Measurements from ENCODE around the gene MYO18B.

The MYO18B gene

GRCh38 chr22:25782831-25783230 is 40.8 kb downstream of the MYO18B start:
- POLR2A ChIA-PET, result no interaction called here
- TF ChIP-seq, protein P1, sequence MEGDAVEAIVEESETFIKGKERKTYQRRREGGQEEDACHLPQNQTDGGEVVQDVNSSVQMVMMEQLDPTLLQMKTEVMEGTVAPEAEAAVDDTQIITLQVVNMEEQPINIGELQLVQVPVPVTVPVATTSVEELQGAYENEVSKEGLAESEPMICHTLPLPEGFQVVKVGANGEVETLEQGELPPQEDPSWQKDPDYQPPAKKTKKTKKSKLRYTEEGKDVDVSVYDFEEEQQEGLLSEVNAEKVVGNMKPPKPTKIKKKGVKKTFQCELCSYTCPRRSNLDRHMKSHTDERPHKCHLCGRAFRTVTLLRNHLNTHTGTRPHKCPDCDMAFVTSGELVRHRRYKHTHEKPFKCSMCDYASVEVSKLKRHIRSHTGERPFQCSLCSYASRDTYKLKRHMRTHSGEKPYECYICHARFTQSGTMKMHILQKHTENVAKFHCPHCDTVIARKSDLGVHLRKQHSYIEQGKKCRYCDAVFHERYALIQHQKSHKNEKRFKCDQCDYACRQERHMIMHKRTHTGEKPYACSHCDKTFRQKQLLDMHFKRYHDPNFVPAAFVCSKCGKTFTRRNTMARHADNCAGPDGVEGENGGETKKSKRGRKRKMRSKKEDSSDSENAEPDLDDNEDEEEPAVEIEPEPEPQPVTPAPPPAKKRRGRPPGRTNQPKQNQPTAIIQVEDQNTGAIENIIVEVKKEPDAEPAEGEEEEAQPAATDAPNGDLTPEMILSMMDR (IDR thresholded peaks at IDR 0.05; ENCODE audit: control extremely low read depth, extremely low read depth, low read depth, missing control alignments), result no peak
- no peak for DNase-seq (ENCODE audit: extremely low spot score)
- CTCF ChIA-PET, result interaction anchor here (1.4 to 2.0 kb wide), 2 partner anchors 8 to 548 kb away, joined by 5 to 7 read pairs; no protein-coding TSS in a partner anchor

GRCh38 chr22:25783856-25784255 is 41.9 kb downstream of the MYO18B start:
- ChIA-PET CTCF (interaction anchor here (0.6 kb wide), 1 partner anchor 19 kb away, joined by 3 read pairs; no protein-coding TSS in a partner anchor), POLR2A (no interaction called here)
- no peak for DNase-seq (ENCODE audit: extremely low spot score)
- TF ChIP-seq, protein P1 (IDR thresholded peaks at IDR 0.05; ENCODE audit: control extremely low read depth, extremely low read depth, low read depth, missing control alignments), result no peak

- no peak for DNase-seq (ENCODE audit: extremely low spot score)
- ChIA-PET CTCF (no interaction called here), POLR2A (no interaction called here)
- TF ChIP-seq, protein P1 (IDR thresholded peaks at IDR 0.05; ENCODE audit: control extremely low read depth, extremely low read depth, low read depth, missing control alignments), result no peak
Observed at GRCh38 chr22:25786165-25786564, 44.2 kb downstream of the MYO18B start.

DNA sequence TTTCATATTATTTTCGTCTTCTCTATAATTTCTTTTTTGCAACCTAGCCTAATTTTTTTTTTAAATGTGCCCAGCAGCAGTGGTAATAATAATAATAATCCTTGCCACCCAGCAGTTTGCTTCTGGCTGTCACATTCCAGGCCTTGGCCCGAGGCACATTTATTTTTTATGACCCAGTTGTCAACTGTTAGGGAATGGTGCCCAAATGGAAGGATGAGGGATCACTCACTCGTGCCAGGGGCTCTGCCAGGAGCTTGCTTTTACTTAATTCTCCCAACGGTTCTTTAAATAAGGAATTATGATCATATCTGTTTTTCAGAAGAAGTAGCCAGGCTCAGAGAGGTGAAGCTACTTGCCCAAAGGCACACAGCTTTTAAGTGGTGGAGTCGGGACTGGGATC is 49.6 kb downstream of the MYO18B start:
- POLR2A ChIA-PET, result no interaction called here
- TF ChIP-seq, protein P1 (IDR thresholded peaks at IDR 0.05; ENCODE audit: control extremely low read depth, extremely low read depth, low read depth, missing control alignments), result no peak
- DNase-seq (ENCODE audit: extremely low spot score), result no peak
- CTCF ChIA-PET, result interaction anchor here (1.3 to 1.7 kb wide), 3 partner anchors 9 to 344 kb away, joined by 3 to 7 read pairs (median 5); no protein-coding TSS in a partner anchor

- CTCF ChIA-PET, result interaction anchor here (0.7 kb wide), 1 partner anchor 13 kb away, joined by 3 read pairs; no protein-coding TSS in a partner anchor
- POLR2A ChIA-PET, result no interaction called here
- TF ChIP-seq, protein P1 (IDR thresholded peaks at IDR 0.05; ENCODE audit: control extremely low read depth, extremely low read depth, low read depth, missing control alignments), result no peak
- no peak for DNase-seq (ENCODE audit: extremely low spot score)
Observed at GRCh38 chr22:25795478-25795877, 53.5 kb downstream of the MYO18B start.

DNA sequence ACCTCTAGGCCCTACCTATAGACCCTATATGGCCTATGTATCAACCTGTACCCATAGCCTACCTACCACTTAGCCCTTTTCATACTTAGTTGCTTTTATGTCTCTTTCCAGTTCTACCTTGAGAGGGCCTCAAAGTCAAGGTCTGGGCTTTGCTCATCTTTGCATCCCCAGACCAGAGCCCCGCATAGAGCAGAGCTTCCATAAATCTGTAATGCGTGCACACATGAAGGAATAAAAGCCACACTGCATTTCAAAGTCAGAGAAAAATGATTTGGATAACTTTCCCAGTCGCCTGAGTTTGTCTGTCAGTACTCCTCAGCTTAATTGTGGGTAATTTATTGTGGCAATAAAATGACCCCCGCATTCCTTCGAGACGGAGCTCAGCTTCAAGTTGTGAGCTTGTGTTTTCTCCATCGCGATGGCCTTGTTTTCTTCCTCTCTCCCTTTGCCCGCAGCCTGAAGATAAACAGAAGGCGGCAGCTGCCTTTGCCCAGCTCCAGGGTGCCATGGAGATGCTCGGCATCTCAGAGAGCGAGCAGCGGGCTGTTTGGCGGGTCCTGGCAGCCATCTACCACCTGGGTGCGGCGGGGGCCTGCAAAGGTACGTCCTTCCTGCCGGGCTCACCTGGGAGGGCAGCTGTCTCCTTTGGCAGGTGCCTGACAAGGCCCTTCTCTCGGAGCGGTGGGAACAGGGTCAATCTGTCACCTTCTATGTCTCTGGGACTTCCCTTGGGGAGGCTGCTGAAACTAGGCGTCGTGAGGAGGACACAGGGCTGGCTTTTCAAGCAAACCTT is 55.7 kb downstream of the MYO18B start:
- TF ChIP-seq, protein P1 (IDR thresholded peaks at IDR 0.05; ENCODE audit: control extremely low read depth, extremely low read depth, low read depth, missing control alignments), result no peak
- POLR2A ChIA-PET, result no interaction called here
- CTCF ChIA-PET, result interaction anchor here (0.8 kb wide), 1 partner anchor 25 kb away, joined by 3 read pairs; no protein-coding TSS in a partner anchor
- no peak for DNase-seq (ENCODE audit: extremely low spot score)
